WI38 (cell line): ENCODE measurements around the gene FLII.

Experiments used
- H3K4me3 ChIP-seq: 2 replicates; pipeline ENCODE4 v1.5.1; 2011; ENCODE audit warnings: low read depth, mild to moderate bottlenecking, control low read depth, low read length
- TF ChIP-seq, protein P1 (sequence below): IDR thresholded peaks from 2 replicates; pipeline ENCODE4 v1.5.1; 2012; ENCODE audit warnings: low read depth, mild to moderate bottlenecking, control low read depth, low read length

The FLII gene

GRCh38 chr17:18259621-18260331, 1.2 kb upstream of the FLII start:
- TF ChIP-seq, protein P1, sequence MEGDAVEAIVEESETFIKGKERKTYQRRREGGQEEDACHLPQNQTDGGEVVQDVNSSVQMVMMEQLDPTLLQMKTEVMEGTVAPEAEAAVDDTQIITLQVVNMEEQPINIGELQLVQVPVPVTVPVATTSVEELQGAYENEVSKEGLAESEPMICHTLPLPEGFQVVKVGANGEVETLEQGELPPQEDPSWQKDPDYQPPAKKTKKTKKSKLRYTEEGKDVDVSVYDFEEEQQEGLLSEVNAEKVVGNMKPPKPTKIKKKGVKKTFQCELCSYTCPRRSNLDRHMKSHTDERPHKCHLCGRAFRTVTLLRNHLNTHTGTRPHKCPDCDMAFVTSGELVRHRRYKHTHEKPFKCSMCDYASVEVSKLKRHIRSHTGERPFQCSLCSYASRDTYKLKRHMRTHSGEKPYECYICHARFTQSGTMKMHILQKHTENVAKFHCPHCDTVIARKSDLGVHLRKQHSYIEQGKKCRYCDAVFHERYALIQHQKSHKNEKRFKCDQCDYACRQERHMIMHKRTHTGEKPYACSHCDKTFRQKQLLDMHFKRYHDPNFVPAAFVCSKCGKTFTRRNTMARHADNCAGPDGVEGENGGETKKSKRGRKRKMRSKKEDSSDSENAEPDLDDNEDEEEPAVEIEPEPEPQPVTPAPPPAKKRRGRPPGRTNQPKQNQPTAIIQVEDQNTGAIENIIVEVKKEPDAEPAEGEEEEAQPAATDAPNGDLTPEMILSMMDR, result no peak
- peak overlapping the region; percentile 86 for H3K4me3 ChIP-seq

GRCh38 chr17:18257982-18258355, 569 bp downstream of the FLII start:
- peak overlapping the region; percentile 90 for H3K4me3 ChIP-seq
- TF ChIP-seq, protein P1, result no peak

DNA sequence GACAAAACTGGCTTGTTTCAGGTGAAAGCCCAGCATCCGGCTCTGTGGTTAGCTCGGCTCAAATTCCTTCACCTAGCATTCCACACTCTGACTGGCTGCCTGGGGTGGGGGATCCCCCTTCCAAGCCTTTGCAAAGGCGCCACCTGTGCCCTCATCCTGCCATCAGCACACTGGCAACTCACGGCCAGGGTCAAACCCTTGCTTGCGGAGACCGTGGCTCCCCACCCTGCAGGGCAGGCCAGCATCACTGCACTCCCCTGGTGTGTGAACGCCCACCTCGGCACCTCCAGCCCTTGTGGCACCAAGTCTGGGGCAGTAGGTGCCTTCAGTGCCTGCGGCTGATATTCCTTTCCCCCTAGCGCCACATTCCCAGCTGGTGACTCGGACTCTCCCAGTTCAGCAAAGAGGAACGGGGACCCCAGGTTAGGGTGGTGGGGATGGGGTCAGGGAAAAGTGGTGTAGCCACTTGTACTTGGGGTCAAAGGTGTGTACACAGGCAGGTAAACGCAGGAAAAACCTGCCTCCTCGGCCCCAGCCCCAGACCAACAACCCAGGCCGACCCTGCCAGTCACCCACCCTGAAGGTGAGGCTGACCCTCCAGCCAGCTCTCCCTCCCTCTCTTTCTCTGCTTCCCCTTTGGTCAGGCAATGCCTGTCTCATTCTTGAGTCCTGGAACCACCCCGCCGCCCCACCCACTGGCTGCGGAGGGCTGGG, 1.1 kb downstream of the FLII start:
- TF ChIP-seq, protein P1, result no peak
- H3K4me3 ChIP-seq, result peak overlapping the region; percentile 90

GRCh38 chr17:18256776-18257175, 1.8 kb downstream of the FLII start:
- peak overlapping the region; percentile 90 for H3K4me3 ChIP-seq
- TF ChIP-seq, protein P1, result no peak

DNA sequence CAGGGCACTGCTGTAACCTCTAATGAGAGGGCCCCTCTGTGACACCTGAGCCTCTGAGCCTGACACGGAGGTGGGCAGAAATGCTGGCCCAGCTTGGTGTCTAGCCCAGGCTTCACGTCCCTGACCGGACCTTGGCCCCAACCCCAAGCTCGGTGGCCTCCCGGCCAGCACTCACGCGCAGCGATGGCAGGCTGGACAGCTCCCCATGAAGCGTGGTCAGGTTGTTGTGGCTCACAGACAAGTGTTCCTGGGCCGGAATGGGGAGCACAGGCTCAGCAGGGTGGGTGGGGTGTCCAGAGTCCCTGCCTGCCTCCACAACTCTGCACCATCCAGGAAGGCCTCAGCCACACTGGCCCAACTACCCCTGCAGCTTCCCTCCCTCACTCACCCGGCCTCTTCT, 2.2 kb downstream of the FLII start:
- TF ChIP-seq, protein P1, result no peak
- no peak overlapping the region for H3K4me3 ChIP-seq

- TF ChIP-seq, protein P1, result no peak
- H3K4me3 ChIP-seq, result no peak overlapping the region
Measured at GRCh38 chr17:18254888-18255649, 3.5 kb downstream of the FLII start.
